Liver (tissue), 9 donors: ENCODE measurements around the gene ZNRF2. TPM values are rescaled to one million over a fixed set of nuclear protein-coding genes. Genes with fewer than 3 reads are reported as not detected.

ENCODE experiments used
- DNase-seq: peaks from one replicate; pipeline ENCODE4 v3.0.0-alpha.2; 2017; ENCODE audit warnings: low spot score
- H3K27ac ChIP-seq, 2 donors: one replicate each; pipeline ENCODE4 v1.7.0; 2013; ENCODE audit warnings: inconsistent platforms in 2 of 2, low read length in 2 of 2, control low read depth in 1 of 2, low read depth in 1 of 2, mild to moderate bottlenecking in 1 of 2
- H3K27me3 ChIP-seq, 4 donors: one replicate each; pipeline versions ENCODE4 v1.6.1 to v1.7.0; 2013; ENCODE audit warnings: low read length in 3 of 4, inconsistent platforms in 1 of 4, mild to moderate bottlenecking in 1 of 4, moderate library complexity in 1 of 4; ENCODE audit not compliant: control insufficient read depth in 4 of 4, insufficient read depth in 4 of 4
- H3K36me3 ChIP-seq, 4 donors: one replicate each; pipeline versions ENCODE4 v1.6.1 to v1.7.0; 2013; ENCODE audit warnings: low read length in 3 of 4, mild to moderate bottlenecking in 3 of 4, low read depth in 1 of 4, moderate library complexity in 1 of 4; ENCODE audit not compliant: control insufficient read depth in 4 of 4, insufficient read depth in 3 of 4
- H3K4me1 ChIP-seq, 4 donors: one replicate each; pipeline versions ENCODE4 v1.6.1 to v1.7.0; 2013; ENCODE audit warnings: low read length in 3 of 4, mild to moderate bottlenecking in 3 of 4, moderate library complexity in 1 of 4; ENCODE audit not compliant: control insufficient read depth in 4 of 4, insufficient read depth in 4 of 4
- H3K4me3 ChIP-seq, 3 donors: one replicate each; pipeline versions ENCODE4 v1.6.1 to v1.7.0; 2013; ENCODE audit warnings: low read length in 3 of 3, control low read depth in 1 of 3, low read depth in 1 of 3, mild to moderate bottlenecking in 1 of 3
- H3K9ac ChIP-seq, 2 donors: one replicate each; pipeline ENCODE4 v1.7.0; 2013; ENCODE audit warnings: low read length in 2 of 2, mild to moderate bottlenecking in 2 of 2, moderate library complexity in 2 of 2, control low read depth in 1 of 2, low read depth in 1 of 2
- H3K9me3 ChIP-seq, 4 donors: one replicate each; pipeline versions ENCODE4 v1.6.1 to v1.7.0; 2013; ENCODE audit warnings: low read length in 3 of 4; ENCODE audit not compliant: control insufficient read depth in 4 of 4
- EGR1 ChIP-seq, 2 donors: IDR thresholded peaks; 2 replicates each; pipeline ENCODE4 v1.6.1; 2016 to 2018; ENCODE audit warnings: antibody characterized with exemption in 2 of 2, low read depth in 2 of 2
- FOXA2 ChIP-seq: IDR thresholded peaks from 2 replicates; pipeline ENCODE4 v1.6.1; 2016; ENCODE audit warnings: antibody characterized with exemption
- GABPA ChIP-seq, 2 donors: IDR thresholded peaks in 1 of 2; conservative IDR thresholded peaks in 1 of 2; 2 replicates each; pipeline ENCODE4 v1.6.1; 2016; ENCODE audit warnings: antibody characterized with exemption in 2 of 2, mild to moderate bottlenecking in 1 of 2, moderate library complexity in 1 of 2
- HNF4A ChIP-seq, 2 donors: conservative IDR thresholded peaks; 2 replicates each; pipeline ENCODE4 v1.6.1; 2016; ENCODE audit warnings: antibody characterized with exemption in 2 of 2, mild to moderate bottlenecking in 2 of 2
- HNF4G ChIP-seq: IDR thresholded peaks from 2 replicates; pipeline ENCODE4 v1.6.1; 2016; ENCODE audit warnings: antibody characterized with exemption
- JUND ChIP-seq, 2 donors: IDR thresholded peaks; 2 replicates each; pipeline ENCODE4 v1.6.1; 2016; ENCODE audit warnings: antibody characterized with exemption in 2 of 2
- RXRA ChIP-seq, 2 donors: IDR thresholded peaks; 2 replicates each; pipeline ENCODE4 v1.6.1; 2017 to 2018; ENCODE audit warnings: antibody characterized with exemption in 2 of 2, mild to moderate bottlenecking in 1 of 2
- SP1 ChIP-seq: IDR thresholded peaks from 2 replicates; pipeline ENCODE4 v1.6.1; 2018; ENCODE audit warnings: antibody characterized with exemption, mild to moderate bottlenecking
- TAF1 ChIP-seq: conservative IDR thresholded peaks from 2 replicates; pipeline ENCODE4 v1.6.1; 2016; ENCODE audit warnings: antibody characterized with exemption, mild to moderate bottlenecking
- YY1 ChIP-seq: IDR thresholded peaks from 2 replicates; pipeline ENCODE4 v1.6.1; 2016; ENCODE audit warnings: antibody characterized with exemption, mild to moderate bottlenecking
- WGBS: extraction: QIAGEN DNeasy Blood & Tissue Kit; methylation state at CpG from one replicate; pipeline ENCODE4 v1.1.7; 2013; 5-methylcytosine and 5-hydroxymethylcytosine counted together
- polyA plus RNA-seq, 2 donors: library from polyadenylated mRNA; stranded (reverse) in 1 of 2; unstranded in 1 of 2; fragments of 200-250 nt in 1 of 2; fragments of >200 nt in 1 of 2; fragmentation: Nextera tagmentation in 1 of 2; extraction: Ambion mirVana in 1 of 2; gene quantifications; one replicate each; pipeline versions ENCODE4 v1.2.1 to v1.2.3, GENCODE V29; 2013 to 2015
- total RNA-seq, 2 donors: library from RNA; depleted of rRNA; stranded (reverse); fragments of >200 nt; gene quantifications; one replicate each; pipeline ENCODE4 v1.2.3, GENCODE V29; 2014
- TF ChIP-seq, protein P1 (sequence below): IDR thresholded peaks from 2 replicates; pipeline ENCODE4 v1.6.1; 2016; ENCODE audit warnings: antibody characterized with exemption
- TF ChIP-seq, protein P2 (sequence below): fragments of 150-350 bp; IDR thresholded peaks from 2 replicates; pipeline ENCODE4 v1.5.1; 2017; ENCODE audit warnings: improper control_type of control experiment, low read depth, low read length; ENCODE audit not compliant: missing input control
- TF ChIP-seq, protein P3 (sequence below): IDR thresholded peaks from 2 replicates; pipeline ENCODE4 v1.6.1; 2016; ENCODE audit warnings: antibody characterized with exemption, mild to moderate bottlenecking
- TF ChIP-seq, protein P4 (sequence below): IDR thresholded peaks from 2 replicates; pipeline ENCODE4 v1.6.1; 2016; ENCODE audit warnings: antibody characterized with exemption
- donor health status: healthy.
- donor health status: healthy.
- donor health status: healthy.
- donor health status: healthy.
- donor health status: healthy.

The ZNRF2 gene
- total and polyA plus RNA-seq, 4 donors = 6.9 to 30.0 (median 12.7) TPM

DNA sequence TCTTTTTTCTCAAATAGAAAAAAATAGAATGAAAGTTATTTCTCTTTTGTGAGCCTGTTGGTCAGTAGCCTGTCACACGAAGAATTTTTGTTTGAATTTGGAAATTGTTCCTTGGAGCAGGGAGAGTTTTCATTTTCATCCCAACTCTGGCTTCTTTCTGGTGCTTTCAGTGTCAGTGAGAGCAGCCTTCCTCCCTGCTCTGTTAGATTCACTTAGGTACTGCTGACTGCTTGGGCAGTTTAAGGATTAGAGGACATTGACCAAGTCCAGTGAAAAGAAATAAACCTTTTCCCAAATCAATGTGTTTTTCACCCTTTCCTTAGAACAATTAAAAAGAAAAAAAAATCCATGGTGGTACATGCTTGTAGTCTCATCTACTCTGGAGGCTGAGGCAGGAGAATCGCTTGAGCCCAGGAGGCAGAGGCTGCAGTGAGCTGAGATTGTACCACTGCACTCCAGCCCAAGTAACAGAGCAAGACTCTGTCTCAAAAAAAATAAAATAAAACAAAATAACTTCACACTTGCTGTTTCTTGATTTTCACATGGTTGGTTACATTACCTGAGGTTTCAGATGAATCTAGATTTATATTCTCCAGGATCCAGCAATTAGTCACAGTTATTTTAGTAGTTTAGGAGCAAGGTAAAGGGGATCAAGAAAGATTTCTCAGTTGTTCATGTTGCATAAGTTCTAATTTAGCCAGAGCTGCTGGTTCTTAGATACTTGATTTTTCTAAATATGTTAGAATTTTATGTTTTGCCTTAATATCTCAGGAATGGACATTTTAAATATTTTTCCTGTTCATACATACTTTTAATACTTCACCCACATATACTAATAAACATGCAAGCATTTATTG is 63.1 kb downstream of the ZNRF2 start:
- H3K9me3 ChIP-seq = no peaks in the 10 kb centered on the region
- no peak for DNase-seq
- peaks cover 2 to 4% (median 2%) of the 10 kb centered on the region in 4 donors for H3K4me1 ChIP-seq
- H3K36me3 ChIP-seq = no peaks in the 10 kb centered on the region
- no peak for TF ChIP-seq JUND (IDR thresholded peaks at IDR 0.05)
- no peak for TF ChIP-seq HNF4A (conservative IDR thresholded peaks at IDR 0.05)
- TF ChIP-seq RXRA (IDR thresholded peaks at IDR 0.05) = no peak
- TF ChIP-seq, protein P1, sequence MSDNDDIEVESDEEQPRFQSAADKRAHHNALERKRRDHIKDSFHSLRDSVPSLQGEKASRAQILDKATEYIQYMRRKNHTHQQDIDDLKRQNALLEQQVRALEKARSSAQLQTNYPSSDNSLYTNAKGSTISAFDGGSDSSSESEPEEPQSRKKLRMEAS = no peak
- no peak for TF ChIP-seq GABPA (IDR thresholded peaks at IDR 0.05 in 1 of 2, conservative IDR thresholded peaks at IDR 0.05 in 1 of 2)
- no peak for TF ChIP-seq FOXA2
- TF ChIP-seq YY1 = no peak
- TF ChIP-seq, protein P2, sequence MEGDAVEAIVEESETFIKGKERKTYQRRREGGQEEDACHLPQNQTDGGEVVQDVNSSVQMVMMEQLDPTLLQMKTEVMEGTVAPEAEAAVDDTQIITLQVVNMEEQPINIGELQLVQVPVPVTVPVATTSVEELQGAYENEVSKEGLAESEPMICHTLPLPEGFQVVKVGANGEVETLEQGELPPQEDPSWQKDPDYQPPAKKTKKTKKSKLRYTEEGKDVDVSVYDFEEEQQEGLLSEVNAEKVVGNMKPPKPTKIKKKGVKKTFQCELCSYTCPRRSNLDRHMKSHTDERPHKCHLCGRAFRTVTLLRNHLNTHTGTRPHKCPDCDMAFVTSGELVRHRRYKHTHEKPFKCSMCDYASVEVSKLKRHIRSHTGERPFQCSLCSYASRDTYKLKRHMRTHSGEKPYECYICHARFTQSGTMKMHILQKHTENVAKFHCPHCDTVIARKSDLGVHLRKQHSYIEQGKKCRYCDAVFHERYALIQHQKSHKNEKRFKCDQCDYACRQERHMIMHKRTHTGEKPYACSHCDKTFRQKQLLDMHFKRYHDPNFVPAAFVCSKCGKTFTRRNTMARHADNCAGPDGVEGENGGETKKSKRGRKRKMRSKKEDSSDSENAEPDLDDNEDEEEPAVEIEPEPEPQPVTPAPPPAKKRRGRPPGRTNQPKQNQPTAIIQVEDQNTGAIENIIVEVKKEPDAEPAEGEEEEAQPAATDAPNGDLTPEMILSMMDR = no peak
- 87% methylated on average over 2 of the region's 2 CpGs for WGBS
- H3K27me3 ChIP-seq = no peaks in the 10 kb centered on the region
- no peak overlapping the region for H3K27ac ChIP-seq
- H3K4me3 ChIP-seq = no peak overlapping the region
- peak overlapping the region in 1 of 2 donors; percentile 36 for H3K9ac ChIP-seq

DNA sequence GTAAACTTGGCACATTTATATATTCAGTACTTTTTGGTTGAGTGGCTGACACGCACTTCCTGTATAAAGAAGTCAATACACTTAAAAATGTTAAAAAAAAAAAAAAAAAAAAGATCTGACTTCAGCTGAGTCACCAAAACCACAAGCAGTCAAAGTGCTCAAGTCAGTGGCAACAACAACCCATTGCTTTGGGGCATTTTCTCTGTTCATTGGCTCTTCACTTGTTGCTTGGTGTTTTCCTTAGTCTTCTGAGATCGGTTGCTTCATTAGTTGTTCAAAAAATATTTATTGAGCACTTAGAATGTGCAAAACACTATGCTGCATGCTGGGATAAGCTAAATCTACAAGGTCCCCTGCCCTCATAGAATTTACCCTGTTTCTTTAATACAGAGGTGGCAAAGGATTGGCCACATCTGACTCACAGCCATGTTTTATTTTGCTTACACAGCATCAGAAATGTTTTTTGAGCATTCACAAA is 63.7 kb downstream of the ZNRF2 start:
- Histone ChIP-seq H3K27ac (peak overlapping the region in 1 of 2 donors; percentile 29), H3K9ac (no peak overlapping the region), H3K9me3 (no peaks in the 10 kb centered on the region), H3K4me1 (peaks cover 2 to 4% (median 2%) of the 10 kb centered on the region in 4 donors), H3K4me3 (no peak overlapping the region), H3K36me3 (no peaks in the 10 kb centered on the region), H3K27me3 (no peaks in the 10 kb centered on the region)
- 74% methylated on average over 2 of the region's 2 CpGs for WGBS
- TF ChIP-seq JUND (IDR thresholded peaks at IDR 0.05) (peak in 1 of 2 donors; percentile 24), GABPA (IDR thresholded peaks at IDR 0.05 in 1 of 2, conservative IDR thresholded peaks at IDR 0.05 in 1 of 2) (peak in 1 of 2 donors; percentile 15), YY1 (no peak)
- DNase-seq = no peak

DNA sequence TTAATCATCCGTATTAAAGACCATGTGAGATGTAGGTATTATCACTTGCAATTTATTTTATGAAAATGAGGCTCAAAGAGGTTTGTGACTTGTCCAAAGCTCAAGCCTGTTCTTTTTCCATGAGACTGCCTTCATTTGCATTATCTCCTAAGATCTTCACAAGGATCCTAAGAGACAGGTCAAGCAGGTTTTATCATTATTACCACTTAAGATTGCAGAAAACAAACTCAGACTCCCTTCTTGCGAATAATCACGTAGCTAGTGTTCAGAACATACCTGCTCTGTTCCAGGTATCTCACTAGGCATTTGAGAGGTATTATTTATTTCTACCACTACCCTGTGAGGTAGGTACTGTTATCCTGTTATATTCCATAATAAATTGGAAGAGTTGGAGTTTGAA is 64.8 kb downstream of the ZNRF2 start:
- WGBS = 90% methylated on average over 3 of the region's 3 CpGs
- Histone ChIP-seq H3K27ac (no peak overlapping the region), H3K27me3 (no peaks in the 10 kb centered on the region), H3K9me3 (no peaks in the 10 kb centered on the region), H3K4me1 (peaks cover 2 to 4% (median 2%) of the 10 kb centered on the region in 4 donors), H3K36me3 (no peaks in the 10 kb centered on the region), H3K9ac (no peak overlapping the region), H3K4me3 (no peak overlapping the region)
- no peak for DNase-seq
- TF ChIP-seq SP1 (no peak), EGR1 (IDR thresholded peaks at IDR 0.05; ENCODE audit: low read depth in 2 of 2) (no peak), HNF4G (no peak), JUND (IDR thresholded peaks at IDR 0.05) (no peak), HNF4A (conservative IDR thresholded peaks at IDR 0.05) (no peak), FOXA2 (no peak), TAF1 (no peak)
- TF ChIP-seq, protein P3, sequence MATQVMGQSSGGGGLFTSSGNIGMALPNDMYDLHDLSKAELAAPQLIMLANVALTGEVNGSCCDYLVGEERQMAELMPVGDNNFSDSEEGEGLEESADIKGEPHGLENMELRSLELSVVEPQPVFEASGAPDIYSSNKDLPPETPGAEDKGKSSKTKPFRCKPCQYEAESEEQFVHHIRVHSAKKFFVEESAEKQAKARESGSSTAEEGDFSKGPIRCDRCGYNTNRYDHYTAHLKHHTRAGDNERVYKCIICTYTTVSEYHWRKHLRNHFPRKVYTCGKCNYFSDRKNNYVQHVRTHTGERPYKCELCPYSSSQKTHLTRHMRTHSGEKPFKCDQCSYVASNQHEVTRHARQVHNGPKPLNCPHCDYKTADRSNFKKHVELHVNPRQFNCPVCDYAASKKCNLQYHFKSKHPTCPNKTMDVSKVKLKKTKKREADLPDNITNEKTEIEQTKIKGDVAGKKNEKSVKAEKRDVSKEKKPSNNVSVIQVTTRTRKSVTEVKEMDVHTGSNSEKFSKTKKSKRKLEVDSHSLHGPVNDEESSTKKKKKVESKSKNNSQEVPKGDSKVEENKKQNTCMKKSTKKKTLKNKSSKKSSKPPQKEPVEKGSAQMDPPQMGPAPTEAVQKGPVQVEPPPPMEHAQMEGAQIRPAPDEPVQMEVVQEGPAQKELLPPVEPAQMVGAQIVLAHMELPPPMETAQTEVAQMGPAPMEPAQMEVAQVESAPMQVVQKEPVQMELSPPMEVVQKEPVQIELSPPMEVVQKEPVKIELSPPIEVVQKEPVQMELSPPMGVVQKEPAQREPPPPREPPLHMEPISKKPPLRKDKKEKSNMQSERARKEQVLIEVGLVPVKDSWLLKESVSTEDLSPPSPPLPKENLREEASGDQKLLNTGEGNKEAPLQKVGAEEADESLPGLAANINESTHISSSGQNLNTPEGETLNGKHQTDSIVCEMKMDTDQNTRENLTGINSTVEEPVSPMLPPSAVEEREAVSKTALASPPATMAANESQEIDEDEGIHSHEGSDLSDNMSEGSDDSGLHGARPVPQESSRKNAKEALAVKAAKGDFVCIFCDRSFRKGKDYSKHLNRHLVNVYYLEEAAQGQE = no peak
- TF ChIP-seq, protein P4, sequence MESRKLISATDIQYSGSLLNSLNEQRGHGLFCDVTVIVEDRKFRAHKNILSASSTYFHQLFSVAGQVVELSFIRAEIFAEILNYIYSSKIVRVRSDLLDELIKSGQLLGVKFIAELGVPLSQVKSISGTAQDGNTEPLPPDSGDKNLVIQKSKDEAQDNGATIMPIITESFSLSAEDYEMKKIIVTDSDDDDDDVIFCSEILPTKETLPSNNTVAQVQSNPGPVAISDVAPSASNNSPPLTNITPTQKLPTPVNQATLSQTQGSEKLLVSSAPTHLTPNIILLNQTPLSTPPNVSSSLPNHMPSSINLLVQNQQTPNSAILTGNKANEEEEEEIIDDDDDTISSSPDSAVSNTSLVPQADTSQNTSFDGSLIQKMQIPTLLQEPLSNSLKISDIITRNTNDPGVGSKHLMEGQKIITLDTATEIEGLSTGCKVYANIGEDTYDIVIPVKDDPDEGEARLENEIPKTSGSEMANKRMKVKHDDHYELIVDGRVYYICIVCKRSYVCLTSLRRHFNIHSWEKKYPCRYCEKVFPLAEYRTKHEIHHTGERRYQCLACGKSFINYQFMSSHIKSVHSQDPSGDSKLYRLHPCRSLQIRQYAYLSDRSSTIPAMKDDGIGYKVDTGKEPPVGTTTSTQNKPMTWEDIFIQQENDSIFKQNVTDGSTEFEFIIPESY = no peak
